ENCODE results near the gene MFSD6L.

The MFSD6L gene

DNA sequence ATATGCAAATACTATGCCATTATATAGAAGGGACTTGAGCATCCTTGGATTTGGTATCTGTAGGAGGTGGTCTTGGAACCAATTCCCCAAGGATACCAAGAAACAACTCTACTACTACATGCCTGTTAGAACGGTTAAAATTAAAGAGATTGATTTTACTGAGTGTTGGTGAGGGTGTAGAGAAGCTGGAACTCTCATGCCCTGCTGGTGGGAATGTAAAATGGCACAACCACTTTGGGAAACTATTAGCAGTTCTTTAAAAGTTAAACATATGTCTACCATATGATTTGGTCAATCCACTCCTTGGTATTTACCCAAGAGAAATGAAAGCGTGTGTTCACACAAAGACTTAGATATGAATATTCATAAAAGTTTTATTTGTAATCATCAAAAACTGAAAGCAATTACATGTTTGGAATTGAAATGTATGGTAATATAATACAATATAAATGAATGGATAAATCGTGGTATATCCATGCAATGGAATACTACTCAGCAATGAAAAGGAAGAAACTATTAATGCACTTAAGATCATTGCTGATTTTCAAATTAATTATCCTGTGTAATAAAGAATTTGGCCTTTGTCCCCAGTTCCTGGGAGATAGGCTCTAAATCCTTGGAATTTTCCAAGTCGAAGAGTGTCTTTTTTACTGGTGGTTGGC is 7.8 kb downstream of the MFSD6L start:
- DNase-seq = no peak

DNA sequence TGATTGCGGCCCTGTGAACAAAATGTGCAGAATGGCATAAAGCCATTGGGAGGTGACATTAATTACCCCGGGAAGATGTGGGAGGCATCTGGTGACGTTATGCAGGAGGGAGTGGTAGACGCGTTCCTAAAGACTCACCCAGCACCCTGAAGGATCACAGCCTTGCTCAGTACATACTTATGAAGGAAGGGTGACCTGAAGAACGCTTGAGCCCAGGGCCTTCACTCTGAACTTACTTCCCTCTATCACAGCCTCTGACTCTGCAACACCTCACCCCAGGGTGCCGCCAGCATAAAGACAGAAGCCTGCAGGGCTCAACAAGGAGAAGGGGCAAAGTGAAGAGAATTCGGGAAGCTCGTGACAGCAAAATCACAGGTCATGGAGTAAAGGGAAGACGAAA is 9.4 kb downstream of the MFSD6L start:
- no peak for DNase-seq

DNA sequence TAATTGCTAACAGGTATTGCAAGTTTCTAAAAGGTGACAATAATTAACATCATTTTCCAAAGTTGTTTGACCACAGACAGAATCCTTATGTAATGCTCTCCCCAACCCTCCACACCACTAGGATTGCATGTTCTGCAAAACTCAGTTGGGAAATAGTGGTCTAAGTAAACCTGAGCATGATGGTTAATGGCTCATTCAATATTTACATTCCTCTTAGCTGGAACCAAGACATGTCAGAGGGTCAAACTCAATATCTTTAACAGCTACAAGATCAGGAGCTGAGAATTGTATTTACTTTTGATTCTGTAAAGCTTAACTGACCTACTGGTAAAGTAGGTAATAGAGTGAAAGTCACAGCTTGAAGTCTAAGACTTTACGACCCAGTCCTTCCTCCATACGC is 10.2 kb downstream of the MFSD6L start:
- DNase-seq = no peak

DNA sequence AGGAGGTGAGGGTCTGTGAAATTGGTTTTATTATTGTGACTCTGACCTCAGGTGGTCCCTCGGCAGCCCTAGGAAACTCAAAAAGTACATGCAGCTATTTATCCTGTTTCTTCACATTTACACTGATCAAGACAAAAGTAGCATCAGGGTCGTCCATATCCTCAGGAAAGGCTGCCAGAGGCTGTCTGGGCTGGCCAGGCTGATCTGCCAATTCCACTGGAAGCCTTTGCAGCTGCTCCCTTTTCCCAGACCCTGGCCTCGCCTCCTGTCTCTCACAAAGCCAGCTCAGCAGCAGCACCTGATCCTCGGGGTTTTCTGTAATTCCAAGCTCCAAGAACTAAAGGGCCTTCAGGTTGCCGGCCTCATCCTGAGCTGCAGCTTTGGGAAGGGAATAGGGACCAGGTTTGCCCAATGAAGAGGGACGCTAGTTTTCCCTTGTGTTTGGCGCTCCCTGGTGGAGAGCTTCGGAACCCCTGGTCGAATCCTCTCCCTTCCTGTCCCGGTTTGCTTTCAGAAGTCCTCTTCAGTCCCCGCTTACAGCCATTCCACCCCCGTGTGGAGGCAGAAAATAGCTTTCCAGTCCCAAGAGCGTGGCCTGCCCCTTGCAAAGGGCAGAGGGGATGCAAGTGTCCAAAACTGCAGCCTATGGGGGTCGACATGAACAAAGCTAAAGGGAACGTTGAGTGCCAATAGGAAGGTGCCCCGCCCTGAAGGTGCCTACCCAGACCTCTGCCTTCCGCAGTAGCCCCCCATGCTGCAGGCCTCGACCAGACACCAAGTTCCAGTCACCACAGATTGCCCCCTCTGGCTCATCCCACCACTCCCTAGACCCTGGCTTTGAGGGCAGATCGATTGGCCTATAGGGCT is 13.4 kb downstream of the MFSD6L start:
- no peak for DNase-seq

DNA sequence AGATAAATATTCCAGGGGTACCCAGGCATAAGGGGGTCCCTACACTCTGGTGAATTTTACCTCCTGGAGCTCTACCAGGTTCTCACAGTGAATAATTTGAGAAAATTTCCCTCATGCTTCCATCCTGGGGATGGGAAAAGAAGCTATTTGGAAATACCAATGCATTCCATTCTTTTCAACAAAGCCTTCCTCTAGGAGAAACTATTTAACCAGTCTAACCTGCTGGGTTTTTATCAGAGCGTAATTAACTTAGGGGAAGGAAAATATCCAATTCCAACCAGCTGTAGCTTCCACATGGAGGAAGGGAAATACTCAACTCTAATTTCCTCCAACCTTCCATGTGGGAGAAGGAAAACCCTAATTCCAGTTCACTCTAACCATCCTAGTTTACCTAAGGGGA is 17.0 kb downstream of the MFSD6L start:
- no peak for DNase-seq

DNA sequence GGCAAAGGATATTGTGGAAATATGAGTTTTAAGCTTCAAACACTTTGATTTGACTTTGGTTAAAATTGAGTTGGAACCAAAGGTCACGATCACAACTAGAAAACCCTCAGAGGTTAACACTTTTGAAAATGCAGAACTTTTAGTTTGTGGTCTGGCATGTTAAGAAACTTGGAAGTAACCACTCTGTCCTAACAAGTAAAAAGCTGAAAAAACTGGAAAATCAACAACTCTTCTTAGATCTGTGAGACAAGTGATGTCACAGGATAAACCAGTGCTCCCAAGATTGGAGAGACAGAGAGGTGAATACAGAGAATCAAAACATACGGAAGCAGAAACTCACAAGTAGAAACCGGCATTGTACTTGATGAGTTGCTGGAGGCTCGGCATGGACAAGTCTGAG is 17.4 kb downstream of the MFSD6L start:
- no peak for DNase-seq

DNA sequence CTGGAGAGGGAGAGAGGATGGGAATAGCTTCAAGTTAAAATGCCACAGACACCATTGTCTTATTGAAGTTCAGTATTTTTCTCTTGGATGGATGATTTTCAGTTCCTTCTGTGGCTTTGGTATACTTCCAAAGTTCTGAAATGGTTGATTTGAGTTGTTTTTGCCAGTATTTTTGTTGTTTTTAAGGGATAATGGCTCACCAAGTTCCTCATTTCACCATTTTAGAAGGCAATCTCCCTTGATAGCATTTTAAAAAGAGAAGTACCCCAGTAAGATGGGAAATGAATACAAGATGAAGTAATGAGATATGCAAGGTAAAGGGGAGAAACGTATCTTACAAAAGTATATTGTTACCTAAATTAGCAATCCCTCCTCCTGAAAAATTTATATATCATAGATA is 22.3 kb downstream of the MFSD6L start:
- DNase-seq = no peak

DNA sequence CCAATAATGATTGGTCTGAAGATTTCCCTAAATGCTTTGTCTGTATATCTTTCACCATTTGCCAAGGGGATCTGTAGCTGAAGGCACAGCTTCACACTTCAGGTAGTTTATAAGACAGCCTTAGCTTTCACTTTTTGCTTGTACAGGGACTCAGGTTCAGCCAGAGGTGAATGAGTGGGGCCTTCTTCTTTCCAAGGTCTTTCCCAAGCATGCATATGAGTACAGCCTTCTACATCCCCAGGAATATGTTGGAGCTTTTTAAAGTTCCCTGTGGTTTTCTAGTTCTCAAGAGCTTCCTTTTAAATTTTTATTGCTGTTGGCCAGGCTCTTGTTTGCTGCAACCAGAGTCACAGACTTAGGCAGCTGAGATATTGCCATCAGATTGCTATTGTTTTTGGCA is 22.9 kb downstream of the MFSD6L start:
- DNase-seq = no peak

DNA sequence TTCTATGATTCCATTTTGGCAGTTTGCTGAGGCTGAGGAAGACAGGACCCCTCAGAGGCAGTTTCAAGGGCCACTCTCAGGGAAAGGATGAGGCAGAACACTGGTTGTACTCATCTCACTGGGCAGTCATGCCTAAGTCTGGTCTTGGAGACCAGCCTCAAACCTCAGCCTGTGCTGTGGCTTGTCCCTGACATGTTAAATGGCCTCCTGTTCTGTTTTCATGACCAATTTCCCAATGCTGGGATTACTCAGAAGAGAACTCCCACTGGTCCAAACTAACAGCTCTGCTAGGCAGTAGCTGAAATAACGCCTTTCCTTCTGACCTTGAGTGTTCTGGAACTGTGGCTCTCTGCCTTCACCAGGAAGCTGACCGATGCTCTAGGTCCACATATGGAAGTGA is 32.4 kb downstream of the MFSD6L start:
- DNase-seq = no peak

DNA sequence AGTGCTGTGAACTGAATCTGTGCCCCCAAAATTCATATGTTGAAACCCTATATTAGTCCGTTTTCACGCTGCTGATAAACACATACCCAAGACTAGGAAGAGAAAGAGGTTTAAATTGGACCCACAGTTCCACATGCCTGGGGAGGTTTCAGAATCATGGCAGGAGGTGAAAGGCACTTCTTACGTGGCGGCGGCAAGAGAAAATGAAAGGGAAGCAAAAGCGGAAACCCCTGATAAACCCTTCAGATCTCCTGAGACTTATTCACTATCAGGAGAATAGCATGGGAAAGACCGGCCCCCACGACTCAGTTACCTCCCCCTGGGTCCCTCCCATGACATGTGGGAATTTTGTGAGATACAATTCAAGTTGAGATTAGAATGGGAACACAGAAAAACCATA is 37.2 kb downstream of the MFSD6L start:
- DNase-seq = no peak

DNA sequence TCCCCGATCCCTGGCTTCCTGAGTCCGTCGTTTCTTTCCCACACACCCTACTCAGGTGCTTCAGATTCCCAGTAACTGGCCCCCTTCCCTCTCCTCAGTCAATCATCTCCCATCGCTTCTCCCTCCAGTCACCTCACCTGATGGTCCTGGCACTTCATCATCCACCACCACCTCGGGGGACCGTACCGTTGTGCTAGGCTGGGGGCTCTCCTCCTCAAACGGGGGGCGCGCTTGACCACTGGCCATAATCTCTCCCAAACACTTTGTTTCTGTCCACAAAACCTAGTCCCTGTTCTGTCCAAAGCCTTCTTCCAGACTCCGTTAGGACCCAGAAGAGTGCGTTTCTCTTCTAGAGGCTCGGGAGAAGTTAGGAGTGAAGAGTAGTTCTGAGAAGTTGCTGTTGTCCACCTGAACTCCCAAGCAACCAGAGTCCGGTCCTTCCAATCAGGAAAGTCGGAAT is 41.0 kb downstream of the MFSD6L start, which contains the start of gene SPDYE4:
SPDYE4 (minus strand) TSS at position 410 of the 460 bp plus-strand sequence; CDS start at position 246, 164 bp downstream.
- DNase-seq = no peak

DNA sequence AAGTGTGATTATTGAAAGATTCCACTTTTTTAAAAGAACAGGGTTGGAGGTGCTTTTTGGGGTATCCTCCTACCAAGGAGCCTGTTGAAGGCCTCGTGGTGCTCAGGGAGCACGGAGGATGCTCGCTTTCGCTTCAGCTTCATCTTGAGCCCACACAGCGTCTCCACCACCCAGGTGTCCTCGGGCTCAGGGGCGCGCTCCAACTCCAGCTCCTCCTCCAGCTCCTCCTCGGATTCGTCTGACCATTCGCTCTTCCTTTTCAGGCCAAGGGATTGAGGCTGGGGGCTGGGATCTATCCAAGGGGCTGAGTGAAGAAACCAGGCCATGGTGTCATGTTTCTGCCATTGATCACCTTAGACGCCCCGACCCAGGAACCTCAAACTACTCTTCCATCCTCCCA is 42.0 kb downstream of the MFSD6L start:
- no peak for DNase-seq

DNA sequence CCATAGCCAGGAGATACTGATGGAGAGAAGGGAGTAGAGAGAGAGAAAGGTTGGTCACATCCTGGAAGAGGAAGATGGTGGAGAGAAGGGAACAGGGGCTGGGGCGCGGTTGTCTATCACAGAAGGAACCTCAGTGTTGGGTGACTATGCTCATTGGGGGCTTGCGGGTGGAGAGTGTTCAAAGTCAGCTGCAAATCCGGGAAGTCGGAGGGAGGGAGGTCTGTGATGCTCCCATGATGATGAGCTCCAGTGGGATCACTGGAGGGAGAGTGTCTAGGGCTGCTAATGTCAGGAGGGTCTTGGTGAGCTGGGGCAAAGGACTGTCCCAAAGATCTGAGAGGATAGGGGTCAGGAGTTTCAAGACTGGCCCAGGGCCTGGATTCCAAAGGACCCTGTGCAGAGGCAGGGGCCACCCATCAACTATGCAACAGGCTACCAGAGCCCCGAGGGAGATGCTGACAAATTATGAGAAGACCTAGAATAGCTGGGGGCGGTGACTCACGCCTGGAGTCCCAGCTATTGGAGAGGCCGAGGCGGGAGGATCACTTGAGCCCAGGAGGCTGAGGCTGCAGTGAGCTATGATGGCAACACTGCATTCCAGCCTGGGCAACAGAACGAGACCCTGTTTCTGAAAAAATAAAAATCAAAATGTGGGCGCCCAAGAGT is 43.4 kb downstream of the MFSD6L start:
- DNase-seq = no peak

DNA sequence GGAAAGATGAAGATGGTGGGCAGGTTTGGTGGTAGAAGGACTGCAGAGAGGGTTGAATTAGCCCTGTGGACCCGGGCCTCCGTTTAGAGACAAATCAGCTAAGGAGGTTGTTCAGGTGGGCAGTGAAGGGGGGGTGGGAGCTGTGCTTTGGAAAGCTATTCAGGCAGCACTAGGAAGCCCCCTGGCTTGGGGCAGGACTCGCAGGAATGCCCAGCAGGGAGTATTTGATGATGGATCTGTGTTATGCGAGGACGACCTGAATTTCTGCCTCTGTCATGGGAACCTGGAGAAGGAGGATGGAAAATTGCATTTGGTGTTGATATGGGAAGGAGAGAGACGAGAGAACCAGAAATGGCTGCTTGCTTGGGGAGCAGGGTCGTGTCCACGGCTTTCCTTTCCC is 44.3 kb downstream of the MFSD6L start:
- DNase-seq = no peak

DNA sequence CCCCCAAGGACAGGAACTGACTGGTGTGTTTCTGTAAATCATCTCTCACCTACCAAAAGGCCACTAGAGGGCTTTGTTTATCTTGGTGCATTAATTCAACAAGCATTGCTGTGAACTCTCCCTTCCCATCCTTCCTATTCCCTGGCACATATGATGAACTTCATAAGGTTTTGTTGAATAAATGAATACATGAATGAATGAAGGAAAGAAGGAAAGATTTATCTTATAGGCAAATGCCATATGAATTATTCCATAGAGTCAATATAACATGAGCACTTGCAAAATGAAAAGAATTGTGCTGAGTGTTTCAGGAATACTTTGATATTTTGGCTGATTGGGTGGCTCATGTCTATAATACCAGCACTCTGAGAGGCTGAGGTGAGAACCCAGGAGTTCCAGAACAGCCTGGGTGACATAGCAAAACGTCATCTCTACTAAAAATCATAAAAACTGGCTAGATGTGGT is 45.2 kb downstream of the MFSD6L start:
- DNase-seq = peak; percentile 14

DNA sequence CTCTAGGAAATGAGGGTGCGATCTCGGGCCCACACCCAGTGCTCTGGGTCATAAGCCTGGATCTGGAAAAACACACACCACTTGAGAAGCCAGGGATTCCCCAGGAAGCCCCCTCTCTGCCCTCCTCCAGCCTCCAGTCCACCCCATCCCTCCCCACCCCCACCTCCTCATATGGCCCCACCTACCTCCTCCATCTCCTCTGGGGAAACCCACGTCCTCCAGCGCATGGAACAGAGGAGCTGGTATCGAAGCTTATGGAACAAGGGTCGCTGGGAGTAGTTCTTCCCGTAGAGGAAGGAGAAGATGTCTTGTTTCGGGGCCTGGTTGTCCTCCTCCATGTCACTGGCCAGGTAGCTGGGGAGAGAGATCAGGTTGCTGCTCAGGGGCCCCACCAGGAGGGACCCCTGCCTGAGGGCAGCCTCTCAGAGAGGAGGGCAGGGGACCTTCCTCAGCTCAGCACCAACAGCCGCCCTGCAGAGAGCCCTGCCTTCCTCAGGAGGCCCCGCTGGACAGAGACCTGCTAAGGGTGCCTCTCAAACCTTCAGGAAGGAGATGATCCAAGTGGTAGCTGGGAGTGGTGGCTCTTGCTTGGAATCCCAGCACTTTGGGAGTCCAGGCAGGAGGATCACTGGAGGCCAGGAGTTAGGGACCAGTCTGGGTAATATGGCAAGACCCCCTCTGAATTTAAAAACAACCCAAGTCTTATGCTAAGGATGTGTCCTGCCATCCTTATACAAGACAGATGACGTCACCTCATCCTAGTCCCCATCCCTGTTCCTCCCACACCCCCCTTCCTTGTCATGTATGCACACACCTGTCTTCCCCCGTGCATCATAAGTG is 45.8 kb downstream of the MFSD6L start:
- DNase-seq = no peak

DNA sequence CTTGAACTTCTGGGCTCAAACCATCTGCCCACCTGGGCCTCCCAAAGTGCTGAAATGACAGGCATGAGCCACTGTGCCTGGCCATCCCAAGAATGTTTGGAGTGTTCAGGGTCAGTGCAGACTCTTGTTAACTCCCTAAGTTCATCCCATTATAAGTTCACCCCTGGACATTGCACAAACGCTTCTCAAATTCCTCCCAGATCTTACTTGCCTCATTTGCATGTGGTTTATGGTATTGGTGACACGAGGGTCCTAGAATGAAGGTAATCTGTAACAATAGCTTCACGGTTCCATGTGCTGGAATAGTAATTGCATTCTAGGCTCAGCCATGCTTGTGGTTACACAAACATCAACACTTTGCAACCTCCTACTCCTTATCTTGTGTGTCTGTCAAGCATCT is 49.5 kb downstream of the MFSD6L start:
- DNase-seq = no peak

DNA sequence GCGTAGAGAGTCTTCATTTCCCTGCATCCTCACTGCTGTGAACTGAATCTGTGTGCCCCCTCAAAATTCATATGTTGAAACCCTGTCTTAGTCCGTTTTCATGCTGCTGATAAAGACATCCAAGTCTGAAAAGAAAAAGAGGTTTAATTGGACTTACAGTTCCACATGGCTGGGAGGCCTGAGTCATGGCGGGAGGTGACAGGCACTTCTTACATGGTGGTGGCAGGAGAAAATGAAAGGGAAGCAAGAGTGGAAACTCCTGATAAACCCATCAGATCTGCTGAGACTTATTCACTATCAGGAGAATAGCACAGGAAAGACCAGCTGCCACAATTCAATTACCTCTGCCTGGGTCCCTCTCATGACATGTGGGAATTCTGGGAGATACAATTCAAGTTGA is 51.4 kb downstream of the MFSD6L start:
- no peak for DNase-seq

Measured in NCI-H2029 (cell line).